H9 (cell line): ENCODE data around the gene HYDIN. TPM values are rescaled to one million over a fixed set of nuclear protein-coding genes. Genes with fewer than 3 reads are reported as not detected.

Experiments
- DNase-seq: peaks from one replicate; pipeline ENCODE4 v3.0.0-alpha.2; 2017
- H2AFZ ChIP-seq: one replicate; pipeline ENCODE4 v1.6.1; 2013; ENCODE audit warnings: mild to moderate bottlenecking, low read length, control low read depth, moderate library complexity
- H2AK5ac ChIP-seq: 2 replicates; pipeline ENCODE4 v1.6.1; 2013; ENCODE audit warnings: low read length, control low read depth, mixed read lengths; ENCODE audit not compliant: insufficient read length
- H2BK120ac ChIP-seq: one replicate; pipeline ENCODE4 v1.6.1; 2013; ENCODE audit warnings: low read depth, mild to moderate bottlenecking, low read length, control low read depth, inconsistent platforms; ENCODE audit not compliant: poor library complexity, severe bottlenecking
- H2BK12ac ChIP-seq: 2 replicates; pipeline ENCODE4 v1.6.1; 2013; ENCODE audit warnings: low read length, control low read depth, mixed read lengths, low read depth; ENCODE audit not compliant: insufficient read length
- H2BK15ac ChIP-seq: 2 replicates; pipeline ENCODE4 v1.6.1; 2013; ENCODE audit warnings: low read depth, low read length, control low read depth
- H2BK20ac ChIP-seq: one replicate; pipeline ENCODE4 v1.6.1; 2013; ENCODE audit warnings: low read depth, mild to moderate bottlenecking, low read length, control low read depth, inconsistent platforms; ENCODE audit not compliant: poor library complexity, severe bottlenecking
- H2BK5ac ChIP-seq: 2 replicates; pipeline ENCODE4 v1.6.1; 2013; ENCODE audit warnings: low read length, control low read depth, mixed read lengths; ENCODE audit not compliant: insufficient read length
- H3K14ac ChIP-seq: 2 replicates; pipeline ENCODE4 v1.6.1; 2013; ENCODE audit warnings: low read length, control low read depth; ENCODE audit not compliant: insufficient read depth
- H3K18ac ChIP-seq: 2 replicates; pipeline ENCODE4 v1.6.1; 2013; ENCODE audit warnings: low read depth, mild to moderate bottlenecking, mixed read lengths, low read length, control low read depth; ENCODE audit not compliant: insufficient read length
- H3K23ac ChIP-seq: 2 replicates; pipeline ENCODE4 v1.6.1; 2013; ENCODE audit warnings: low read length, control low read depth, mixed read lengths, low read depth; ENCODE audit not compliant: insufficient read length
- H3K23me2 ChIP-seq: 2 replicates; pipeline ENCODE4 v1.6.1; 2013; ENCODE audit warnings: low read depth, mild to moderate bottlenecking, mixed read lengths, low read length, control low read depth; ENCODE audit not compliant: insufficient read length, poor library complexity, severe bottlenecking
- H3K27ac ChIP-seq: 2 replicates; pipeline ENCODE4 v1.5.1; 2013; ENCODE audit warnings: low read length, control low read depth, mixed read lengths, low read depth; ENCODE audit not compliant: insufficient read length
- H3K27me3 ChIP-seq: 2 replicates; pipeline ENCODE4 v1.6.1; 2013; ENCODE audit warnings: low read length, control low read depth, inconsistent platforms; ENCODE audit not compliant: insufficient read depth
- H3K4ac ChIP-seq: 2 replicates; pipeline ENCODE4 v1.6.1; 2013; ENCODE audit warnings: low read depth, mild to moderate bottlenecking, control low read depth, inconsistent platforms, low read length, moderate library complexity
- H3K4me1 ChIP-seq: 2 replicates; pipeline ENCODE4 v1.6.1; 2013; ENCODE audit warnings: low read length, control low read depth, inconsistent platforms; ENCODE audit not compliant: insufficient read depth
- H3K4me2 ChIP-seq: 2 replicates; pipeline ENCODE4 v1.6.1; 2013; ENCODE audit warnings: low read length, control low read depth, mixed read lengths; ENCODE audit not compliant: insufficient read length, insufficient read depth
- H3K56ac ChIP-seq: 2 replicates; pipeline ENCODE4 v1.6.1; 2013; ENCODE audit warnings: low read depth, mild to moderate bottlenecking, mixed read lengths, low read length, control low read depth; ENCODE audit not compliant: insufficient read length
- H3K79me1 ChIP-seq: 2 replicates; pipeline ENCODE4 v1.6.1; 2013; ENCODE audit warnings: low read depth, mild to moderate bottlenecking, moderate library complexity, low read length, control low read depth, inconsistent platforms; ENCODE audit not compliant: insufficient read depth, poor library complexity, severe bottlenecking
- H3K79me2 ChIP-seq: 2 replicates; pipeline ENCODE4 v1.6.1; 2013; ENCODE audit warnings: low read length, control low read depth, inconsistent platforms; ENCODE audit not compliant: insufficient read depth
- H3K9ac ChIP-seq: 2 replicates; pipeline ENCODE4 v1.6.1; 2013; ENCODE audit warnings: low read length, control low read depth, mixed read lengths; ENCODE audit not compliant: insufficient read length; ENCODE audit errors: extremely low read depth
- H3K9me3 ChIP-seq: one replicate; pipeline ENCODE4 v1.6.1; 2013; ENCODE audit warnings: low read depth, low read length, inconsistent platforms; ENCODE audit not compliant: control insufficient read depth
- H3T11ph ChIP-seq: one replicate; pipeline ENCODE4 v1.6.1; 2013; ENCODE audit warnings: mild to moderate bottlenecking, low read length, control low read depth, inconsistent platforms
- H4K20me1 ChIP-seq: one replicate; pipeline ENCODE4 v1.6.1; 2013; ENCODE audit not compliant: control insufficient read depth, insufficient read length, insufficient read depth
- H4K5ac ChIP-seq: 2 replicates; pipeline ENCODE4 v1.6.1; 2013; ENCODE audit warnings: low read depth, mild to moderate bottlenecking, mixed read lengths, low read length, control low read depth; ENCODE audit not compliant: insufficient read length
- H4K8ac ChIP-seq: replicated peaks from 2 replicates; pipeline ENCODE4 v1.6.1; 2013; ENCODE audit warnings: low read length, control low read depth, mixed read lengths, low read depth; ENCODE audit not compliant: insufficient read length
- H4K91ac ChIP-seq: 2 replicates; pipeline ENCODE4 v1.6.1; 2013; ENCODE audit warnings: low read depth, mild to moderate bottlenecking, moderate library complexity, mixed read lengths, low read length, control low read depth; ENCODE audit not compliant: insufficient read length
- H3K27ac Mint-ChIP-seq, 3 experiments: 2 replicates in 2 of 3; 3 replicates in 1 of 3; pipeline ENCODE4 v1.8.0; 2020 to 2021; ENCODE audit warnings: mixed read lengths in 3 of 3, mild to moderate bottlenecking in 1 of 3, moderate library complexity in 1 of 3
- H3K27me3 Mint-ChIP-seq: 2 replicates; pipeline ENCODE4 v1.8.0; 2021; ENCODE audit warnings: low read depth, mild to moderate bottlenecking, moderate library complexity, mixed read lengths
- H3K36me3 Mint-ChIP-seq, 3 experiments: 2 replicates in 2 of 3; 3 replicates in 1 of 3; pipeline ENCODE4 v1.8.0; 2020 to 2021; ENCODE audit warnings: low read depth in 3 of 3, mixed read lengths in 3 of 3; ENCODE audit not compliant: insufficient read depth in 1 of 3
- H3K4me1 Mint-ChIP-seq, 2 experiments: 2 replicates each; pipeline ENCODE4 v1.8.0; 2020; ENCODE audit warnings: mixed read lengths in 2 of 2
- H3K4me3 Mint-ChIP-seq, 2 experiments: 2 replicates in 1 of 2; 3 replicates in 1 of 2; pipeline ENCODE4 v1.8.0; 2020 to 2021; ENCODE audit warnings: mild to moderate bottlenecking in 2 of 2, mixed read lengths in 2 of 2, moderate library complexity in 1 of 2
- H3K9me3 Mint-ChIP-seq, 2 experiments: 2 replicates in 1 of 2; 3 replicates in 1 of 2; pipeline ENCODE4 v1.8.0; 2020; ENCODE audit warnings: mild to moderate bottlenecking in 2 of 2, mixed read lengths in 2 of 2, moderate library complexity in 1 of 2
- CTCF ChIP-seq: fragments of 200-600 bp; sonication (generic); conservative IDR thresholded peaks from 3 replicates; pipeline ENCODE4 v1.8.0; 2021; ENCODE audit warnings: antibody characterized with exemption, mild to moderate bottlenecking
- WGBS: extraction: QIAGEN DNeasy Blood & Tissue Kit; methylation state at CpG from one replicate; pipeline ENCODE4 v1.1.7; 2013; ENCODE audit warnings: missing lambda C conversion rate, low lambda C conversion rate, mixed read lengths; ENCODE audit not compliant: insufficient read length; ENCODE audit errors: extremely low coverage; 5-methylcytosine and 5-hydroxymethylcytosine counted together
- total RNA-seq: library from RNA; stranded (reverse); gene quantifications from 2 replicates; pipeline ENCODE4 v1.2.1, GENCODE V29; 2021

Gene HYDIN
- total RNA-seq, 1 experiment from 2014 or later: 1.7 TPM

GRCh38 chr16:70770626-70771552, 459.6 kb downstream of the HYDIN start:
- no peaks in the 10 kb centered on the region for H3K9me3 ChIP-seq
- H3K9me3 Mint-ChIP-seq: no peaks in the 10 kb centered on the region
- H2BK5ac ChIP-seq: no peak overlapping the region
- no peak overlapping the region for H2BK120ac ChIP-seq
- H3K4me1 Mint-ChIP-seq: no peaks in the 10 kb centered on the region
- no peak overlapping the region for H2BK15ac ChIP-seq
- peaks cover 6 to 37% (median 18%) of the 10 kb centered on the region in 3 experiments; a peak in 6 of 7 replicates for H3K36me3 Mint-ChIP-seq
- no peaks in the 10 kb centered on the region for H3K27me3 ChIP-seq
- no peak overlapping the region for H4K5ac ChIP-seq
- no peak overlapping the region for H3K4me3 Mint-ChIP-seq
- H3K14ac ChIP-seq: no peak overlapping the region
- no peak overlapping the region for H4K8ac ChIP-seq
- H2AK5ac ChIP-seq: no peak overlapping the region
- no peak overlapping the region for H3K27ac ChIP-seq
- H3K79me2 ChIP-seq: no peaks in the 10 kb centered on the region
- WGBS: no CpG with 5 or more reads among the region's 15 CpGs
- no peak overlapping the region for H3K56ac ChIP-seq
- H3K9ac ChIP-seq: no peak overlapping the region
- peak; percentile 70 for DNase-seq
- H3K27me3 Mint-ChIP-seq: no peaks in the 10 kb centered on the region
- H2BK12ac ChIP-seq: no peak overlapping the region
- peak; percentile 95 for TF ChIP-seq CTCF
- H2AFZ ChIP-seq: no peak overlapping the region
- no peaks in the 10 kb centered on the region for H3K4me1 ChIP-seq
- no peak overlapping the region for H3K4me2 ChIP-seq
- H3K23me2 ChIP-seq: no peaks in the 10 kb centered on the region
- H3K79me1 ChIP-seq: no peaks in the 10 kb centered on the region
- no peak overlapping the region for H3T11ph ChIP-seq
- no peak overlapping the region for H3K23ac ChIP-seq
- H4K20me1 ChIP-seq: no peaks in the 10 kb centered on the region
- H4K91ac ChIP-seq: no peak overlapping the region
- peak overlapping the region in 1 of 3 experiments; percentile 61; a peak in 1 of 7 replicates for H3K27ac Mint-ChIP-seq
- no peak overlapping the region for H3K18ac ChIP-seq
- H3K4ac ChIP-seq: no peak overlapping the region
- no peak overlapping the region for H2BK20ac ChIP-seq
